8988T (cell line): ENCODE measurements around the gene CAPN9.

Experiments used
- DNase-seq: peaks from one replicate; pipeline ENCODE4 v3.0.0; 2011

The CAPN9 gene

DNA sequence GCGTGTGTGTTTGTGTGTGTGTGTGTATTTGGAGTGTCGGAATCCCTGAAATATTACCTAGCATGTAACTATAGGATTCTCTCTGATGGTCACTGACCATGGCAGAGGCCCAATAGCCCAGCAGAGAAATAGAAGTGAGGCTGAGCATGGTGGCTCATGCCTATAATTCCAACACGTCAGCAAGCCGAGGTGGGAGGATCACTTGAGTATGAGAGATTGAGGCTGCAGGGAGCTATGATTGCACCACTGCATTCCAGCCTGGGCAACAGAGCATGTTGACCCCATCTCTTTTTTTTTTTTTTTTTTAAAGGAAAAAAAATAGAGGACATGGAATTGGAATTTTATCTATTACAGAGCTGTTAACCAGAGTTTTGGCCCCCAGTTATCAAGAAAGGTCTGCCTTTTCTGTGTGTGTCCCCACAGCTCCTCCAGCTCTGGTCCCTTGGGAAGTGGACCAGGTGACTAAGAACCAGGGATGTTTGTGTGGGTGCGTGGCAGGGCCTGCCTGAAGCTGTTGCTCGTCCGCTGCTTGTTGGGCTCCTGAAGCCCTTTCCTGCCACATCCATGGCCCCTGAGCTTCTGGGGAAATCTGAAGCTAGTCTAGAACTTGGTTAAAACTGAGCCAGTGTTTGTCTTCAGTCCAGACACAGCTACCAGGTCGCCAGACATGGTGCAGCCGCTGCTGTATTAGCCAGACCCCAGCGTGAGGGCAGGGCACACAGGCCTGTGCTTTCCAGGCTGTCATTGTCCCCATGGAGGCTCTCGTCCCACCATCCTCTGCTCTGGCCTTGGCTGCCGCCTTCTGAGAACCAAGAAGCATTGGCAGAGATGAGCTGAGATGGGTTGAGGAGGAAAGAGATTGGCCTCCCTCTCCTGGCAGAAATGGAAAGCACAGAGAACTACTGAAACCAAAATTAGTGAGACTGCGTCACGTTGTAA lies 25.5 kb downstream of the CAPN9 start:
- peak; percentile 46 for DNase-seq

DNA sequence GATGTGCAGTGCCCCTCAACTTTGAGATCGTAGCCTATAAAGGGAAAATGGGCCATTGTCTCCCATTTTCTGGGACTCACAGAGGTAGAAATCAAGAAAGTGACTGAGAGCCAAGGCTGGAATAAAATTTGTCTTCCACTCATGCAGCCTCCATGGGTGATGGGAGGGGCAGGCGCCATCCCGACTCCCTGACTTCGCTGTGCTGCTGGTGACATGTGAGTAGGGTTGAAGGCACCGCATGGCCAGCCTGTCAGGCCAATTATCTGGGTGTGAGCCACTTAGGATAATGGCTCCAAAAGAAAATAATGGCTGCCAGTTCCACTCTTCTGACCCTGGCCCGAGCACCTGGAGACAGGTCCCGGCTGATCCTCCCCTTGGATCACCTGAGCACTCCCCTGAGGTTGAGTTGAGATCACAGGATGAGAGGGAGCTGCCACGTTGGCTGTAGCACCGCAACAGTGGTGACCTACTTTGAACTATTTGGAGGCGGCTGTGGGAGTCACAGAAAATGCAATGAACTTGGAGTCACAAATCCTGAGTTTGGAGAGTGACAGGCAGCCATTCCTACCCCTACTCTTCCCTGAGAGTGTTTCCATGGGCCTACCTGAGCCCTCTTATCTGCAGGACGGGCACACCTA lies 26.3 kb downstream of the CAPN9 start:
- DNase-seq = no peak

DNA sequence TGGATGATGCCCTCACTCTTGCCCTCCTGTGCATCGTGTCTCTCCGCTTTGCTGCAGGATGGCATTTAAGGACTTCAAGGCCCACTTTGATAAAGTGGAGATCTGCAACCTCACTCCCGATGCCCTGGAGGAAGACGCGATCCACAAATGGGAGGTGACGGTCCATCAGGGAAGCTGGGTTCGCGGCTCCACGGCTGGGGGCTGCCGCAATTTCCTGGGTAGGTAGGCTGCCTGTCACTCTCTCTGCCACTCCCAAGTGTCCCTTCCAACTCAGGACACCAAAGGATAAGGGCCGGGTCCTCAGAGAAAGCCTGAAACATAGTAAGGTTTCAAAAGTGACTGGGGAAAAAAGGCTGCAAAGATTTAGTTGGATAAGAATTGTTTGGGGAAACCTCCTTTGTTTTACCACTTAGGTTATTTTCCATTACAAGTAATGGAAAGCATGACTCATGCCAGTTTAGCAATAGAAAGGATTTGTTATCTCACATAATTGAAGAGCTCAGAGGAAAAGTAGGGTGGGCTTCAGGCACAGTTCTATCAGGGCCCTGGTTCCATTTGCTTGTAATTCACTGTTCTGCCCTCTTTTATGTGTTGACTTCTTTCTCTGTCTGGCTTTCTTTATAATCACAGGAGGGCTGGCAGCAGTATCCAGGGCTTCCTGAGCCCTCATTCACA lies 31.9 kb downstream of the CAPN9 start:
- DNase-seq = no peak

DNA sequence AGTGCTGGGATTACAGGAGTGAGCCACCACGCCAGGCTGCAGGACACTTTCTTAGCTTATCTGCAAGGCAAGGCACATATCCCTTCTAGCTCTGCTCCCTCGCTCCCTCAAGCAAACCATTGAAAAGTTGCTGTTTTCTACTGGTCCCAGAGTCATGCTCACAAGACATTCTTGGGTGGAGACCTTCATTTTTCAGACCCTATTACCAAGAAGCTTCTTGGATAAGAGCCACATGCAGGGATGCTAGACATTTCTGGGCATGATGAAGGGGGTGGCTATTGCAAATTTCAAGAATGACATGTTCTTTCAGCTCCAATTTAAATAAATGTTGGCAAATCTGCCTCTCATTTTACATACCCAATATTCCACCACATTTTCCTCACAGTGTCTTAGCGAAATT lies 33.9 kb downstream of the CAPN9 start:
- DNase-seq = no peak

DNA sequence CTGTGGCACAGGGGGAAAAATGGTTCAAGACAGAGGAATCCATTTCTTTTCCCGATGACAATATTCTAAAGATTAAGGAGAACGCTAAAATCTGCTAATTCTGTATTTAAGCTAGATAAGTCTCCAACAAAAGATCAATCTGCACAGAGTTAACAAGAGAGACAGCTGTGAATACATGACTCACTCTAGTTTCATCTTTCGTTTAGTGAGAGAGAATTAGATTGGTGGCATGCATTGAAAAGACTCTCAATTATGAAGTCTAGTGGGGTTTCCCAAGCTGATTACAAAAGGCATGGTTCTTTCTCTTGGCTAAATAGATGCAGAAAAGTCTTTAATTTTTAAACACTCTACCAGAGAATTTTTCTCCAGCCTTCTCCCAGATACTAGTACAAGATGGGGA lies 34.4 kb downstream of the CAPN9 start:
- DNase-seq = no peak

DNA sequence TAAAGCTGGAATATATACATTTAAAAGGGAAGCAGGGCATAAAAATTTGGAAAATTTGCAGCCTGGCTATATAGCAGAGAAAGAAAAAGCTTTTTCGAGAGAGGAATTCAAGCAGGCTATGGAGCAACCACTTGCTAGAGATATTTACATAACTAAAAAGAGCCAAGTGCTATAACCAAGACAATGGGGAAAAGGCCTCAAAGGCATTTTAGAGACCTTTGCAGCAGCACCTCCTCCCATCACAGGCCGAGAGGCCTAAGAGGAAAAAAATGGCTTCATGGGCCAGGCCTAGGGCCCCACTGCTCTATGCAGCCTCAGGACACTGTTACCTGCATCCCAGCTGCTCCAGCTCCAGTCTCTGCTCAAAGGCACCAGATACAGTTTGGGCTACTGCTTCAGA lies 37.0 kb downstream of the CAPN9 start:
- no peak for DNase-seq

DNA sequence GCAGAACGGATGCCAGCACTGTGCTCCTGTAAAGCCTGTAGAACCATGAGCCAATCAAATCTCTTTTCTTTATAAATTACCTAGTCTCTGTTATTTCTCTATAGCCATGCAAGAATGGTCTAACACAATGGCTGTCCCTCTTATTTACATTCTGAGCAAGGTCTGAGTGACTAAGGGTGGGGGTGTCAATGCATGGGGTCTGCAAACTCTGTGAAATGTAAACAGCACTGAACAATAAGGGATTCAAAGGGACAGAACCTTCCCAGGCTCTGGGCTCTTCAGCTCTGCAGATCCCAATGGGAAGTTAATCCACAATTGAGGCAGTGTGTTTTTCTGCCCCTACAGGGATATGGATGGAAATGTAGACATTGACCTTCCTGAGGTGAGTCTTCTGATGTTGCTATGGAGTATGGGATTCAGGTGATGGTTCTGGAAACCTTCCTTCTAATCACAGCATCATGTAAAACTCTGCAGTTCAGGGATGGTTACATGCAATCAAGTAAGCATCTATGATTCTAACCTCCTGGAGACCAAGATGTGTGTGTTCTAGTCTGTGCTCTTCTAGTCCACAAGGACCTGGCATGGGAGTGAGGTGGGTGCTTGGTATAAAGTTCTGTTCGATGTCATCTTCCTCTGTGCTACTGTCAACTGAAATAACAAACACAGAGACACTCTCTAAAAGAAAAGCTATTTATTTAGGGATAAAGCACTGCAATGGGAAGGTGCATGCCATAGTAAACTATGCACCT lies 38.6 kb downstream of the CAPN9 start:
- DNase-seq = no peak

DNA sequence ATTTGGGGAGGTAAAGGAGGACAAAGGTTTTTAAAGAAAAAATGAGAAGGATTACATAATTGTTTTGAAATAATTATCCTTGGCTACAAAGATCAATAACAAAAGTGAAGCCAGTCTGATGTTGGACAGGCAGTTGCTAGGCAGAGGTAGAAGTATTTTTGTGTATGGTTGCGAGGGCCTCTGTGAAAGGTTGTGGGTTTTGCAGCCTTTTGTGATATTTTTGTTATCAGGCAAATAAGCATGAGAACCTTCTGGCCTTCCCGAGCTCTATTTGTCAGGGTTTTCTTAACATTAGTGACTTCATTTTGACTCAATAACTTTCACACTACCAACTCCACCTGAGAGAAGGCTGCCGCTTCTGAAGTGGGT lies 39.2 kb downstream of the CAPN9 start:
- DNase-seq = no peak

DNA sequence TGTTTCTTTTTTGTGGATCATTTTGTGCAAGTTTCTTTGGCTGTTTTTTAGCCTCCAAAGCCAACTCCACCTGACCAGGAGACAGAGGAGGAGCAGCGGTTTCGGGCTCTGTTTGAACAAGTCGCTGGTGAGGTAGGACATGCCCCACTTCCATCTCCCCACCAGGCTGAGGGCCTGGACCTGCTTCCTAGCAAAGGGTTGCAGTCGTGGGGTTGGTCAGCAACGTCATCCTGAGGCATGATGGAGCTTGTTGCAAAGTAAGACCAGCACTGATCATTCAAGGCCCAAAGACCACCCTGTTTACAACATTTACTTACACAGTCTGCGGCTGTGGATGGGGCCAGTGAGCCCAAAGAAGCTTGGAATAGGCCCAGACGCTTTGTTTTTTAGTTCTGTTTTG lies 40.3 kb downstream of the CAPN9 start:
- no peak for DNase-seq

DNA sequence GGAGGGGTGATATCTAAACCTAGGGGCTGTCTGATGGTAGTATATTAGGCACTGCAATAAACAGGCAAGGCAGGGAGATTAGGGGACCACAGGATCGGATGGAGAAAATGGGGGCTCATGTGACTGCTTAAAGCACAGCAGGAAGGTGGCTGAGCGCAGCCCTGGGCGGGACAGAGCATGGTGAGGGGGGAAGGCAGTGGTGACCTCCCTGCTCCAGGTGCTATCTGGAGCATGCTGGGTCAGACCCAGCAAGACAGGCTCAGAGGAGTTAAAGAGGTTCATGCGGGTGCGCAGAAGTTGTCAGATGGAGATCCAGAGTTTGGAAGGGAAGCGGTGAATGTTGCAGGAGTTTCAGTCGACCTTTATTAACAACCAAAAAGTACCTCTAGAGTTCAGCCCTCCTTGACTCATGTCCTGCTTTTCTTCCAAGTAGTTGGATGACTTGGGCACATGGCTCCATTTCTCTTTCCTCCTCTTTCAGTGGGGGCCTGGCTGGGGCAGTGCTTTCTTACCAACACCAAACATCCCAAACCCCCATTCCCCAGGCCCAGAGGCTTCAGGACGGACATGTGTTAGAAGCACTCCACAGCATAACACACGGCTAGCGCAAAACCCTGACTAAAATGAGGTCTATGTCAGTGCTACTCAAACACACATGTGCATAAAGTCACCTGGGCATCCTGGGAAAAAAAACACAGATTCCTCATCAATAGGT lies 41.5 kb downstream of the CAPN9 start:
- DNase-seq = no peak

DNA sequence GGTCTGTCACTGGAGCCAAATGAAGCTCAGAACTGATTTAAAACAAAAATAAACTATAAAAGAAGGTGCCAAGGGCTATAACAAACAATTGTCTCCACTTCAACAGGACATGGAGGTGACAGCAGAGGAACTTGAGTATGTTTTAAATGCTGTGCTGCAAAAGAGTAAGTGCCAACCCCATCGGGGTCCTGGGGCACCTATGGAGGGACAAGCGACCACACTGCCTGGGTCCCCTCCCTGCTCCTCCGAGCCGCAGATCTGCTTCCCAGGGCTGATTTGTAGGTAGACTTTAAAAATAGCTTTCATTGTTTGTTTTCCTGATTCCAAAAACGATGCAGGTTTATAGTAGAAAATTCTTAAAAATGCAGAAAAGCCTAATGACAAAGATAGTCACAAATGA lies 42.8 kb downstream of the CAPN9 start:
- DNase-seq = no peak

DNA sequence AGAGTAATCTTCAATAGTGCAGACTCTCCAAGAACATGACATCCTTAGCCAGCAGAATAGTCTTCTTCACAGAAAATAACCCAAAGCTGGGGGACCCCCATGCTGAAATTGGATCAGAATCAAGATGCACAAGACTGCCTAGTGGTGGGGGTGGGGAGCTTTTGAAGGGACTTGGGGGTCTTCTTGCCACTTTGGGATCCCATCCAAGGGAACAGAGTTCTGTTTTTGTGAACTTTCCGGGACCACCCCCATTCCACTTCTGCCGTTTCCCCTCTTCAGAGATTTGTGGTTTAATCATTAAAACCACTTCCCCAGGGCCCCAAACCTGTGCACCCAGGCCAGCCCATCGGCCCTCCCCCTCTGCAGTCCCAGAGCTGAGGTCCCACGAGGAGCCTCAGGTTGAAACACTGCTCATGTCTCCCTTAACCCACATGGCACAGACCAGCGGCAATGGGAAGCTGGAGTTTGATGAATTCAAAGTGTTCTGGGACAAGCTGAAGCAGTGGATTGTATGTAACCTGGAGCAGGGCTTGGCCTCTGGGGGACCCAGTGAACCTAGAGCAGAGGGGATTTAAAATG lies 44.9 kb downstream of the CAPN9 start:
- no peak for DNase-seq

DNA sequence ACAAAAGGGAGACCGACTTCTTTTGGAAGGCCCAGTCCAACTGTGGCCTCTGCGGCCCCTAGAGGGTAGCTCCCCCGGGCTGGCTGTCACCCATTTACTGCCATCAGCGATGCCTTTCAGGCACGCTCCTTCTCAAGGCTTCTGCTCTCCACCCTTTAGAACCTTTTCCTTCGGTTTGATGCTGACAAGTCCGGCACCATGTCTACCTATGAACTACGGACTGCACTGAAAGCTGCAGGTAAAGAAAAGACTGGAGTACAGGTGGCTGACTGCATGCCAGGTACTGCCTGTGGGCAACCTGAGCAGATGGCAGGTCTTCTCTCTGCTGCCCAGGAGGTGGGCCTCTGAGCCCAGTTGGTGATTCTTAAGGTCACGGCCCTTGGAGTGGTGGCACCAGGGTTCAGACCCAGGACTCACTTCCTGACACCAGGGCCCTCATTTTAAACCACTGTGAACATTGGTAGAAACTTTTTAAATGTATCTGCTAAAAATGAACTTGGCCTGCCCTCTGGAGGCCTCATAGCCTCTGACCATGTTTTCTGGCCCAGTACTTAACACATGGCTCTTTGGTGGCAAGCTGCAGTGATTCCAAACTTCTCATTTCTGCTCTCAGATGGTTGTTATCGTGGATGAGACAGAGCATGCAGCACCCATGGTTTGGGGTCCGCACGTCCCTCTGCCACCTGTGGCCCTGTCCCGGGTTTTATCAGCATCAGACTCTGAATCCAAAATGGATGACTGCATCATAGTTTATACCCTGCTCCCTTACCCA lies 45.7 kb downstream of the CAPN9 start:
- no peak for DNase-seq

DNA sequence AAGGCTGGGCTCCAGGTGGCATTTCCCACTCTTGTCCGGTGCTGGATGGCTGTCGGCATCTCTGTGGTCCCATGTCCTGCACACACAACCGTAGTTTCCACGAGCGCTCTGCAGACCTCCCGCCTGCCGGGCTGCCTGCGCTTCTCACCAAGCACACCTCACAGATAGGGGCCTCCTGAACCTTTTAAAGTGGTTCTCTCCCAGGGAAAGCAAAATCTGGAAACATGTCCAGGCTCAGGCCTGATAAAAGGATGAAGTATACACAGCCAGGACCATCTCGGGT lies 46.2 kb downstream of the CAPN9 start:
- DNase-seq = no peak

DNA sequence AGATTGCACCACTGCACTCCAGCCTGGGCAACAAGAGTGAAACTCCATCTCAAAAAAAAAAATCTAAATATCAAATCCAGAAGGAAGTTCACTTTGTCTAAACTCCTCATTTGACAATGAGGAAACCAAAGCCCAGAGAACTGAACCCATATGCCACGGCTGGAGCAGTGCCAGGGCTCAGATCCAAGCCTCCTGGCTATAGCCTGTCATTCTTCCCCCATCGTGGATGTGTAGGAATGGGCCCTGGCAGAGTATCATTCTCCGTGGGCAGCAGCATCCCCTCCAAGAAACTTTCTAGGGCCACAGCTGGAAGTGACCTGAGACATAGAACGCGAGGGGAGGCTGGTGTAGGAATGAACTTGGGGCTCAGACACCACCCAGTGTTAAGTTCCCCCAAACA lies 47.2 kb downstream of the CAPN9 start:
- DNase-seq = no peak

DNA sequence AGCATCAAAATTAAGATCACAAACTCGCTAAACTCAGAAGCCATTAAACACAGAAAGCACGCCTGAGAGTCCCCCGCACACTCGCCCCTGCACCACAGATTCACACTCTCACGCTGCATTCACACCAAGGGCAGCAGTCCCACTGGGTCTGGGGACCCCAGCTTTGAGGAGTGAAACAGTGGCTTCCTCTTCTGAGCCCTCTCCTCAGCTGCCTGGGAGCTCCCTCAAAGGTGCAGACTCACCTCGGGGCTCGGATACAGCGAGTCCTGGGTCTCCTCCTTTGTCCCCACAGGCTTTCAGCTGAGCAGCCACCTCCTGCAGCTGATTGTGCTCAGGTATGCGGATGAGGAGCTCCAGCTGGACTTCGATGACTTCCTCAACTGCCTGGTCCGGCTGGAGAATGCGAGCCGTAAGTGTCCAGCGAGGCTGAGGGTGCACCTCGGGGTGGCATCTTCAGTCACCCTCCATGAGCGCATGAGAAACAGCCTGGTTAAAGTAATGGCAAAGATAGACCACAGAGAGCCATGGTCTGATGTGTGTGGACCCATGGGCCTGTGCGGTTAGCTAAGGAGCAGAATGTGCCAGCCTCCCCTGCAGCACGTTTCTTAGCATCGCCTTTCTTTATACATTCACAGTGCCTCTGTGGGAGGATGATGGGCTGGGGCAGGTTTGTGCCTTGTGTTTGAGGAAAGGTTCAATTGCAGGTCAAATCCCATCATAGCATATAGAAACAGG lies 47.9 kb downstream of the CAPN9 start:
- DNase-seq = no peak

DNA sequence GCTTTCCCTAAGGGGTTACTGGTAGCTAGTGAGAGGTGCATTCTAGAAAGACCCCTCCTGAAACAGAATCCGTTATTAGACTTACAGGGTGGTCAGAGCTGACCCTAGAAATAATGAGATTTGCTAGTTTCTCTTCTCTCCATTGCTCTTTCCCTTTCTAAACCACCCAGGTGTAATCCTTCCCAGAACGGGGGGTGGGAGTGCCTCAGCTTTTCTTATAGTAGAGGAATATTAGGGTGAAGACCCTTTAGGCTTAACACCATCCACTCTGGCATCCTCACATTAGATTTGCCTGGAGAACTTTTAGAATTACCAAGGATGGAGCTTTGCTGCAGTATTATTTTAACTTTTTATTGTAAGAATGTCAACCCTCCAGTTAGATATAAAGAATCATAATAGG lies 49.4 kb downstream of the CAPN9 start:
- no peak for DNase-seq

DNA sequence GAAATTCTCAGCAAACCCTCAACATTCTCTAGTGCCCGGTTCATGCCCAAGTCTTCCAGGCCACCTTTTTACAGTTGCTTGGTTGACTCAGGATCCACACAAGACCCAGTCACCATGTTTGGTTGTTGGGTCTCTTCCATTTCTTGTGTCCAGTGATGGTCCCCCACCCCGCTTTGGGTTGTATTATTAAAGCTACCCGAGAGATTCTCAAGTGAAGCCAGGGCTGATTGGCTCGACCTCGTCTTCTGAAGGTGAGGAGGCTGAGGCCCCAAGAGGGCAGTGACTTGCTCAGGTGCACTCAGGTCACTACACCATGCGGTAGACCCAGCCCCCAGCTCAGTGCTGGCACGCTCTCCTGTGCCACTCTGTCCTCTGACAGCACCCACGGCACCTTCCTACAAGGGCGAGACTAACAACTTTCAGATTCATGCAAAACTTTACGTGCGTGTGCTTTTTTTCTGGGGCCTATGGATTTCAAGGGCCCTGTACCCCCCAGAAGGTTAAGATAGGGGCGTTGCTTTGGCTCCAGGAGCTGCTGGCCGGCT lies 50.3 kb downstream of the CAPN9 start:
- no peak for DNase-seq

DNA sequence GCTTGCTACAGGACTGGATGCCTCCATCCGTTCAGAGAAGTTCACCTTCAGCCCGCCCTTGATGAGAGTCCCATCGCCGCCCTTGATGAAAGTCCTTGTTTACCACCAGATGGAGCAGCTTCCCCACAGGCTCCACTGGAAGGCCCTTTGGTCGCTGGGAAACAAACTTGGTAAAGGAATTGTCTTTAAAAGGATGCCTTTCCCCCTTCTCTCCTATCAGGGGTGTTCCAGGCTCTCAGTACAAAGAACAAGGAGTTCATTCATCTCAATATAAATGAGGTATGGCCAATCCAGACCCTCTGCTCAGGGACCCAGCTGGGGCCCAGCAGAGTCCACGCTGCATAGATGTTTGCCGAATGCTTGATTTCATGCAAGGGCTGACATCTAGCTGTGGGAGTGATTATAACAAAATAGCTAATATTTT lies 50.8 kb downstream of the CAPN9 start:
- peak; percentile 59 for DNase-seq

DNA sequence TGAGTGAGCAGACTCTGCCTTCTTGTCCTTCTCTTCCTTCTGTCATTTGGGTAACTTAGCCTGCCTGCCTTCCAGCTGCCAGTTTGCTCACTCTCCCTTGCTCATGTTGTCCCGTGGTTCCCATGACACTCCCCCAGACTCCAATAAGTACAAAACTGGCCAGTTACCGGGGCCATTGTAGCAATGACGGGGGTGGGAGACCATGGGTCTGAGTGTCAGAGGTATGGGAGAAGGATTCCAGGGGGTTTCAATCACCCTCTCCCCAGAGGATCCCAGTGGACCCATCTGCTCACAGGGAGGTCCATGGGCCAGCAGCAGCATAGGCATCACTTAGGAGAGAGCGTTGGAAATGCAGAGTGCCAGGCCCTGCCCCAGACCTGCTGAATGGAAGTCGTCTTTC lies 51.3 kb downstream of the CAPN9 start:
- DNase-seq = no peak
